ENCODE data around the gene TC2N. TPM values are rescaled to one million over a fixed set of nuclear protein-coding genes. Genes with fewer than 3 reads are reported as not detected.

The TC2N gene
- total and polyA plus RNA-seq, 2 donors (not counting 1 experiment from before 2014, with no cell fraction given) = 3.7 to 10.4 TPM

- Histone ChIP-seq H3K9me3 (ENCODE audit: control extremely low read depth in 1 of 3, control insufficient read depth in 2 of 3, insufficient read depth in 1 of 3, low read length in 2 of 3) (peaks cover 0 to 7% (median 6%) of the 10 kb centered on the region in 3 donors), H3K27ac (ENCODE audit: low read length in 2 of 2) (no peak overlapping the region), H4K20me1 (ENCODE audit: control insufficient read depth, insufficient read depth, low read length, poor library complexity, severe bottlenecking) (no peaks in the 10 kb centered on the region), H3K36me3 (replicated peaks in 1 of 2; ENCODE audit: control extremely low read depth in 1 of 2, control insufficient read depth in 1 of 2, extremely low read depth in 1 of 2, insufficient read depth in 2 of 2, low read length in 1 of 2) (no peaks in the 10 kb centered on the region), H3K27me3 (replicated peaks in 1 of 4; ENCODE audit: control extremely low read depth in 1 of 4, control insufficient read depth in 3 of 4, insufficient read depth in 4 of 4, low read length in 3 of 4) (peaks cover 0 to 14% (median 2%) of the 10 kb centered on the region in 4 experiments), H2AFZ (ENCODE audit: insufficient read depth, low read depth, low read length, poor library complexity, severe bottlenecking) (no peak overlapping the region), H3K4me1 (ENCODE audit: control insufficient read depth in 2 of 2, insufficient read depth in 2 of 2, low read length in 2 of 2) (peaks cover 51 to 57% of the 10 kb centered on the region in 2 donors), H3K79me2 (ENCODE audit: control insufficient read depth, insufficient read depth, low read length) (no peaks in the 10 kb centered on the region), H3K4me3 (ENCODE audit: control extremely low read depth in 1 of 5, extremely low read depth in 1 of 5, insufficient read depth in 1 of 5, low read depth in 2 of 5, low read length in 4 of 5) (no peak overlapping the region), H3K9ac (ENCODE audit: low read length) (no peak overlapping the region), H3K4me2 (replicated peaks; ENCODE audit: low read depth, low read length, poor library complexity, severe bottlenecking) (peak overlapping the region; percentile 50)
- 100% methylated on average over 1 of the region's 4 CpGs for WGBS (ENCODE audit: insufficient coverage)
- Mint-ChIP-seq H3K27me3 (peaks cover 6% of the 10 kb centered on the region), H3K27ac (no peak overlapping the region), H3K4me1 (peaks cover 44% of the 10 kb centered on the region), H3K4me3 (peak overlapping the region; percentile 24), H3K9me3 (ENCODE audit: insufficient read depth) (peaks cover 3% of the 10 kb centered on the region)
- intact Hi-C loops (cut with micrococcal nuclease) = no loop called here
- ChIA-PET CTCF (no interaction called here), POLR2A (no interaction called here)
- no peak for DNase-seq
- TF ChIP-seq CTCF (IDR thresholded peaks at IDR 0.05) = no peak
- no peak for TF ChIP-seq EZH2 (IDR thresholded peaks at IDR 0.05; ENCODE audit: borderline replicate concordance, insufficient read depth, low read depth, low read length, poor library complexity, severe bottlenecking)
- no peak for ATAC-seq (ENCODE audit: low read depth)
These were observed 23.3 kb downstream of the TC2N start for GRCh38 chr14:91844029-91844428.

GRCh38 chr14:91843437-91843836 is 23.9 kb downstream of the TC2N start:
- Histone ChIP-seq H4K20me1 (ENCODE audit: control insufficient read depth, insufficient read depth, low read length, poor library complexity, severe bottlenecking) (no peaks in the 10 kb centered on the region), H3K4me2 (replicated peaks; ENCODE audit: low read depth, low read length, poor library complexity, severe bottlenecking) (peak overlapping the region; percentile 50), H3K9ac (ENCODE audit: low read length) (no peak overlapping the region), H3K36me3 (replicated peaks in 1 of 2; ENCODE audit: control extremely low read depth in 1 of 2, control insufficient read depth in 1 of 2, extremely low read depth in 1 of 2, insufficient read depth in 2 of 2, low read length in 1 of 2) (no peaks in the 10 kb centered on the region), H2AFZ (ENCODE audit: insufficient read depth, low read depth, low read length, poor library complexity, severe bottlenecking) (no peak overlapping the region), H3K4me1 (ENCODE audit: control insufficient read depth in 2 of 2, insufficient read depth in 2 of 2, low read length in 2 of 2) (peaks cover 51 to 58% of the 10 kb centered on the region in 2 donors), H3K27ac (ENCODE audit: low read length in 2 of 2) (no peak overlapping the region), H3K9me3 (ENCODE audit: control extremely low read depth in 1 of 3, control insufficient read depth in 2 of 3, insufficient read depth in 1 of 3, low read length in 2 of 3) (peaks cover 0 to 7% (median 6%) of the 10 kb centered on the region in 3 donors), H3K4me3 (ENCODE audit: control extremely low read depth in 1 of 5, extremely low read depth in 1 of 5, insufficient read depth in 1 of 5, low read depth in 2 of 5, low read length in 4 of 5) (no peak overlapping the region), H3K27me3 (replicated peaks in 1 of 4; ENCODE audit: control extremely low read depth in 1 of 4, control insufficient read depth in 3 of 4, insufficient read depth in 4 of 4, low read length in 3 of 4) (peaks cover 0 to 19% (median 2%) of the 10 kb centered on the region in 4 experiments), H3K79me2 (ENCODE audit: control insufficient read depth, insufficient read depth, low read length) (no peaks in the 10 kb centered on the region)
- CTCF ChIA-PET = interaction anchor here (1.0 kb wide), 1 partner anchor 31 kb away, joined by 3 read pairs; no protein-coding TSS in a partner anchor
- intact Hi-C loops (cut with micrococcal nuclease) = no loop called here
- DNase-seq (peak; percentile 81), ATAC-seq (ENCODE audit: low read depth) (peak; percentile 74)
- Mint-ChIP-seq H3K27ac (no peak overlapping the region), H3K4me3 (peak overlapping the region; percentile 24), H3K27me3 (peaks cover 11% of the 10 kb centered on the region), H3K4me1 (peaks cover 45% of the 10 kb centered on the region), H3K9me3 (ENCODE audit: insufficient read depth) (peaks cover 3% of the 10 kb centered on the region)
- TF ChIP-seq CTCF (IDR thresholded peaks at IDR 0.05) (no peak), EZH2 (IDR thresholded peaks at IDR 0.05; ENCODE audit: borderline replicate concordance, insufficient read depth, low read depth, low read length, poor library complexity, severe bottlenecking) (no peak)
- POLR2A ChIA-PET = no interaction called here
- 0% methylated on average over 1 of the region's 4 CpGs for WGBS (ENCODE audit: insufficient coverage)
